HG03175 (cell line): ENCODE data around the gene NXF2.
"Not testable (repeated sequence)": the region's sequence is repeated elsewhere in the genome, so short reads cannot be mapped to it uniquely, and the experiment has no call there.

Source experiments
- ATAC-seq: cut with Tn5 transposase; IDR thresholded peaks from one replicate; pipeline ENCODE4 v1.9.1; 2021; ENCODE audit warnings: mild to moderate bottlenecking, moderate library complexity; ENCODE audit not compliant: unreplicated experiment

The NXF2 gene, protein sequence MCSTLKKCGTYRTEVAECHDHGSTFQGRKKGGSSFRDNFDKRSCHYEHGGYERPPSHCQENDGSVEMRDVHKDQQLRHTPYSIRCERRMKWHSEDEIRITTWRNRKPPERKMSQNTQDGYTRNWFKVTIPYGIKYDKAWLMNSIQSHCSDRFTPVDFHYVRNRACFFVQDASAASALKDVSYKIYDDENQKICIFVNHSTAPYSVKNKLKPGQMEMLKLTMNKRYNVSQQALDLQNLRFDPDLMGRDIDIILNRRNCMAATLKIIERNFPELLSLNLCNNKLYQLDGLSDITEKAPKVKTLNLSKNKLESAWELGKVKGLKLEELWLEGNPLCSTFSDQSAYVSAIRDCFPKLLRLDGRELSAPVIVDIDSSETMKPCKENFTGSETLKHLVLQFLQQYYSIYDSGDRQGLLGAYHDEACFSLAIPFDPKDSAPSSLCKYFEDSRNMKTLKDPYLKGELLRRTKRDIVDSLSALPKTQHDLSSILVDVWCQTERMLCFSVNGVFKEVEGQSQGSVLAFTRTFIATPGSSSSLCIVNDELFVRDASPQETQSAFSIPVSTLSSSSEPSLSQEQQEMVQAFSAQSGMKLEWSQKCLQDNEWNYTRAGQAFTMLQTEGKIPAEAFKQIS

DNA sequence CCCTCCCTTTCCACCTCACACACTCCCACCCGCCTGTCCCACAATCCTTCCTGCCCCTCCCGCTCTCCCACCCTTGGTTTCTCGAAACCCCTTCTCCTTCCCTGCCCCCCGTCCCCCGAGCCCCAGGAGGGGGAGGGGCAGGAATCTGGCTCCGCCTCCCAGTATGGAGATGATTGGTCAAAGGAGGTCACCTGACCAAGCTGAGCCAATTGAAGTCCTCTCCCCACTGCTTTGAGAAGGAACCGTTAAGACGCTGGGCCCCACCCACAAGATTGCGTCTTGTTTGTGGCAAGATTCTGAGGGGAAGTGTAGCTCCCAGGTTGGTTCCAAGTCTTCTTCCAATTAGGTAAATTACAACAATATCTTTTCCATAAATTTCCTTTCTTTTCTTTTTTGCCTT is at the start of gene NXF2:
TSS of gene NXF2 (plus strand) at position 275 of the 400 bp plus-strand sequence. CDS start 59,912 bp downstream, outside the sequence.
- not testable (repeated sequence) for ATAC-seq

DNA sequence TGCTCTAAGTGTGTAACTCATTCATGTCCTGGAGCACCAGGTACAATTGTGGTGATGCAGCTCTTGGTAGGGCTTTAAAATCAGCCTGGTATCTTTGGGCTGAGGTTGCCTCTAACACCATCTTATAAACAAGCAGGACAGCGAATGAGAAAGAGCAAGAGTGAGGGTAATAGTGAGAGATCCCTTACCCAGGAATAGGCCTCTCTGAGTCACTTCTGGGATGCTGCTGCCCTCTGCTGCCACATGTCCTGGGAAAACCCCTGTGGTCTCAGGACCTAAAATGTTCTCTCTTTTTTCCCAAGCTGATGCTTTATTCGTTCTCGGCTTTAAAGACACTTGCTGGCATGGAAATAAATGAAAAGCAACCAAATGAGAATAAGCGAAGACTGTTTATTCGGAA is 39.0 kb upstream of the NXF2 start:
- ATAC-seq: not testable (repeated sequence)

DNA sequence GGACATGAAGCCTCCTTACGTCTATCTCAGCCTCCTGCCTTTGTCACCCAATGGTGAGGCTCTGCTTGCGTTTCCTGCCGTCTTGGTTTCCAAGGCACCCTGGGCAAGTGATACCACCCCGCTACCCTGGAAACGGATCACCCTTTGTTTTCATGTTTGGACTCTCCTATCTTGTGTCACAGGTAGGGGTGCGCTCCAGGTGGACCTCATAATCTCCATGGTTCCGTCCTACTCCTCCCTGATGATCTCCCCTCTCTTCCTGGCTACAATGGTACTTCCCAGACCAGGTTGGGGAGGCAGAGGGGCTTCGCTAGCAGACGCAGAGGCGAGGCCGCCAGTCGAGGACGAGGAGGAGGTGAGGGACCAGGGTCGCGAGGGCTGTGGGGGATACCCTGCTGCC is 32.0 kb upstream of the NXF2 start, which contains the start of gene TCP11X1:
TSS of gene TCP11X1 (plus strand) at position 316 of the 400 bp plus-strand sequence.
- ATAC-seq: not testable (repeated sequence)

DNA sequence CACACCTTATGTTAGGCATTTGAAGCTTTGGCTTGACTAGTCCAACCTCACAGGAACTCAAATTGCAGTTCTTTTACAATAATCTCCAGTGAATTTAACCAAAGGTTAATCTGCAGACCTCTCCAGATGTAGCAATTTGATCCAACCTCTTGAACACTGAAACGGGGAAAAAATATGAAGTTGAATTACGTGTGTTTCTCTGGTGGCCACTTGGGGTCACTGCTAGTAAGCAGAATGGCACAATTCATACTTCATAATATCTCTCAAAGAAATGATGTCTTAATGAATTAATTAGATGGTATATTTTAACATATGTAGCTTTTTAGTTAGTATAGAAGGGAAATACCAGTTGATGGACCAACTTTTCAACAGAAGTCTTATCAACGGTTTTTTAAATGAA is 30.5 kb upstream of the NXF2 start:
- ATAC-seq: not testable (repeated sequence)

DNA sequence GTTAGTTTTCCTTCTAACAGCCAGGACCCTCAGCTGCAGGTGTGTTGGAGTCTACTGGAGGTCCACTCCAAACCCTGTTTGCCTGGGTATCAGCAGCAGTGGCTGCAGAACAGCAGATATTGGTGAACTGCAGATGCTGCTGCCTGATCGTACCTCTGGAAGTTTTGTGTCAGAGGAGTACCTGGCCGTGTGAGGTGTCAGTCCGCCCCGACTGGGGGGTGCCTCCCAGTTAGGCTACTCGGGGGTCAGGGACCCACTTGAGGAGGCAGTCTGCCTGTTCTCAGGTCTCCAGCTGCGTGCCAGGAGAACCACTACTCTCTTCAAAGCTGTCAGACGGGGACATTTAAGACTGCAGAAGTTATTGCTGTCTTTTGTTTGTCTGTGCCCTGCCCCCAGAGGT is 11.3 kb upstream of the NXF2 start:
- not testable (repeated sequence) for ATAC-seq

DNA sequence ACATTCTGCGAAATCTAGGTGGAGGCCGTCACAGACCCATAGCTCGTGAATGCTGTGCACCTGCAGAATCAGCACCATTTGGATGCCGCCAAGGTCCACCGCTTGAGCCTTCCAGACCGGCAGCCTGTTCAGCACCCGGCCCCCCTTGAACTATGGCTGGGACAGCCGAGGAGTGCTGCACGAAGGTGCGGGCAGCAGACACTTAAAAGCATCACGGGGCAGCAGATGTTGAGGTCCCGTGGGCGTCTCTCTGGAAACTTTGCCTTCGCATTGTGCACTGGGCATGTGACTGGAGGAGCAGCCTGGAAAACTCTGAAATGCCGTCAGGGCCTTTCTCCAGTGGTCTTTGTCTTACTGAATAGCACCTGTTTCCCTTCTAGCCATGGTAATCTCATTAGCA is 6.7 kb upstream of the NXF2 start:
- not testable (repeated sequence) for ATAC-seq

DNA sequence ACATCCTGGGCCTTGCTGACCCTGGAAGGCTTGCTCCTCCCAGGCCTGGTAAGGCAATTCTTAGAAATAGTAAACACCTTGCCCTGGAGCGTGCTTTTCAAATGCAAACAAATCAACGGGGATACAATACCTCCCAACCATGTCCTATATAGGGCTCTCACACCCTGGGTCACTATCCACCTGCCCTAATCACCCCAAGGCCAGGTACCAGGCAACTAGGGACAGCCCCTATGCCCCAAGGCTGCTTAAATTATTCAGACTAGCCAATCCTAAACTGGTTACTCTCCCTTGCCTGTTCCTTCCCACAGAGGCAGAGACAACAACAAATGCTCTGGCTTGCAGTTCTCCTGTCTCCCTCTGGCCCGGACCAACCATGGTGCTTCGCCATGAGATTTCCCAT is 25.3 kb downstream of the NXF2 start:
- not testable (repeated sequence) for ATAC-seq

DNA sequence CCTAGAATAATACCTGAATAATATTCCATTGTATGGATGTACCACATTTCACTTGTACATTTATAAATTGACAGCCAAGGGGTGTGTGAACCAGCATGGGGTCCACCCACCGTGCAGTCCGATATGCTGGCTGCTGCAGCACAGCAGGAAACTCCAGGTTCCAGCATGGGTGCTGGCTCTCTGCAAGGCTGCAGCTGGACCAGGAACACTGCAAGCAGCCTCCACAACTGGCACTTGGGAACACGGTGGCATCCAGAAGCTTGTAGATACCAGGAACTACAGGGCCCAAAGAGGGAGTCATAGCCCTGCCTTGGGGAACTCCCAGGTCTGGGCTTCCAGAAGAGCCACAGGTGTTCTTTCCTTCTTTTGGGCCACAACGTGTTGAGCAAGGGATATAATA is 91.2 kb downstream of the NXF2 start:
- no peak for ATAC-seq

DNA sequence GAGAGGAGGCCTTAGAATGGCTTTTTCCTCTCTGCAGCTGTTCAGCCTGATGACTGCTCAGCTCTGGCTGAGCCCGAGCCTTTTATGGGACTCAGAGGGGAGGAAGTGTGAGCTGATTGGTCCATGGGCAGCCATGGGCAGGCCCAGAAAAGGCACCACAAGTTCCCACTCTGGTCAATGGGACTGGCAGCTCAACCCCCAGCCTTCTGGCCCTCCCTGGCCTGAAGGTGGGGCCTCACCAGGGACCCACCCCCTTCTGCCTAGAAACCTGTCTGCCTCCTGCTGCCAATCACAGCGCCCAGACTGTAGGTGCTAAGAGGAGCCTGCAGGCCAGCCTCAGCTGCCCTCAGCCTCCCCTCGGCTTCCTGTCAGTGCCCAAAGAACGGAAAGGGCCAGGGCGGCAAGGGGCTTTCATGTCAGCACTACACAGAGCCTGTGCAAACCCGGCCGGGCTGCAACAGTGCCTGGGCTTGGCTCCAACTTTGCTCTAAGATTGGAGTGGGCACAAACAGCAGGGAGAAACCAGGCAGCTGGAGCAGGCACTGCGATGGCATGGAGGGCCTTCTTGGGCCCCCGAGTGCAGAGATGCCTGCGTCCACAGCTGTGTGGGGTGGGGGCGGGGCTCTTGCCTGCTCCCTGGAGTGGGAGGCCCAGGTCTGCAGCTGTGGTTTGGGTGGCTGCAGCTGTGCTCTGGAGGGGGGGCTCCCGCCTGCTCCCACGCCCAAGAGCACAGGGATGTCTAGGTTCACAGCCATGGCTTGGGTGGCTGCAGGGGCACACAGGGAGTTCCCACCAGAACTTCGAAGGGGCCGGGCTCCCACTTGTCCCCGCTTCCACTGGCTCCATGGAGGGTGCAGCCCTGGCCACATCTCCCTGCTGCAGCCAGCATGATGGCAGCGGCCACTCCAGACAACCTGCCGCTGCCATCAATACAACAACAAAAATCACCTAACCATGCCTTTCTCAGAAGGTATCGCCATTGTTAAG is 92.6 kb downstream of the NXF2 start:
- ATAC-seq: no peak

DNA sequence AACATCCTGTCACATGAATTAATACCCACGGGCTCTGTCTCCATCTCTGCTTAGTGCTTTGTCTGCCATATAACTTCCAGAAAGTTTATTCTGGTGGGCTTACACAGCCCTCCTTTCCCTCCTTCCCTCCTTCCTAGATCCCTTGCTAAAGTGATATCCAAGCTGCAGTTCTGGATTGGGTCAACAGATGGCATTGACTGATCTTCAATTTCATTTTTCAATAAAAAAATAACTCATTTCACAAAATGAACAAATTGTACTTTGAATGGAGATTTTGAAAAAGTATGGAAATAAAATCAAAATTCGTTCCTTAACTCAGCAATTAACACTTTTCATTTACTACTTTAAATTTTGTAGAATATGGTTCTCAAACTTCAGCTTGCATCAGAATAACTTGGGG is 94.9 kb downstream of the NXF2 start:
- ATAC-seq: no peak

DNA sequence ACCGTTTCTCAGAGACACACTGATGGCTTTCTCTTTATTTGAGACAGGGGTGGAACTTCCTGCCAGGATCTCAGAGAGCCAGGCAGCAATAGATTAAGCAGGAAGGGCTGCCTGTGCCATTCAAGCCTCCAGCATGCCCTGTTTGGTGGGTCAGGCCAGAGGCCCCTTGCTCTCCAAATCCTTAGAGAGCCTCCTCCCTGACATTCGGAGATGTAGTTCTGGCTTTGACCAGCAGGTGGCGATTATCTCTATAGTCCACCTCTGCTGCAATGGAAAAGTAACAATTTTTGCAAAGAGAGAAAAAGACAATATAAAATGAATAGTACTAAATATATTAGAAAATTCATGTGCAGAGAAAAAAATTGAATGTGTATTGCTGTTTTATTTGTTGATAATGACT is 98.9 kb downstream of the NXF2 start:
- ATAC-seq: no peak
